B cell (primary cell): Measurements from ENCODE around the gene METTL21C. TPM values are rescaled to one million over a fixed set of nuclear protein-coding genes. Genes with fewer than 3 reads are reported as not detected.

Experiments used
- ATAC-seq: fragments of 200-7000 bp; cut with Tn5 transposase; one replicate; pipeline ENCODE4 v1.10.0; 2021; ENCODE audit warnings: low read depth, mild to moderate bottlenecking, moderate number of reproducible peaks, moderate library complexity
- CTCF ChIA-PET: fragments of 350-600 bp; sonication (Branson Sonifier 250); formaldehyde crosslinking; loops from one replicate; lab custom pipeline; 2021; ENCODE audit warnings: antibody characterized with exemption, inconsistent platforms; lab: Charles Lee
- POLR2A ChIA-PET: fragments of 350-600 bp; sonication (Branson Sonifier 250); formaldehyde crosslinking; loops from one replicate; lab custom pipeline; 2021; ENCODE audit warnings: antibody characterized with exemption; lab: Charles Lee
- DNase-seq: peaks from one replicate; pipeline ENCODE4 v3.0.0; 2013
- H2AFZ ChIP-seq: 2 replicates; pipeline ENCODE4 v1.6.1; 2012; ENCODE audit warnings: mild to moderate bottlenecking, low read depth, low read length; ENCODE audit not compliant: insufficient read depth, poor library complexity, severe bottlenecking
- H3K27ac ChIP-seq, 2 donors: 1 replicate in 1 of 2; 2 replicates in 1 of 2; pipeline ENCODE4 v1.5.1; 2012 to 2013; ENCODE audit warnings: low read length in 2 of 2, mild to moderate bottlenecking in 2 of 2, moderate library complexity in 1 of 2
- H3K27me3 ChIP-seq, 4 experiments: fragments of 200-600 bp in 1 of 4; sonication (generic) in 1 of 4; replicated peaks in 1 of 4; 1 replicate in 2 of 4; 2 replicates in 2 of 4; pipeline versions ENCODE4 v1.6.1 to v1.7.0; 2013 to 2016; ENCODE audit warnings: low read length in 3 of 4, mild to moderate bottlenecking in 2 of 4, mixed read lengths in 1 of 4, moderate library complexity in 1 of 4; ENCODE audit not compliant: insufficient read depth in 4 of 4, control insufficient read depth in 3 of 4; ENCODE audit errors: control extremely low read depth in 1 of 4
- H3K36me3 ChIP-seq, 2 experiments: replicated peaks in 1 of 2; 1 replicate in 1 of 2; 2 replicates in 1 of 2; pipeline versions ENCODE4 v1.6.1 to v1.7.1; 2013; ENCODE audit warnings: low read length in 1 of 2; ENCODE audit not compliant: insufficient read depth in 2 of 2, control insufficient read depth in 1 of 2; ENCODE audit errors: control extremely low read depth in 1 of 2, extremely low read depth in 1 of 2
- H3K4me1 ChIP-seq, 2 donors: fragments of 200-600 bp in 1 of 2; sonication (generic) in 1 of 2; 1 replicate in 1 of 2; 2 replicates in 1 of 2; pipeline versions ENCODE4 v1.5.1 to v1.6.1; 2013 to 2017; ENCODE audit warnings: low read length in 2 of 2; ENCODE audit not compliant: control insufficient read depth in 2 of 2, insufficient read depth in 2 of 2
- H3K4me2 ChIP-seq: replicated peaks from 2 replicates; pipeline ENCODE3; 2012; ENCODE audit warnings: mild to moderate bottlenecking, low read depth, low read length; ENCODE audit not compliant: poor library complexity, severe bottlenecking
- H3K4me3 ChIP-seq, 5 experiments: fragments of 200-600 bp in 1 of 5; sonication (generic) in 1 of 5; 1 replicate in 3 of 5; 2 replicates in 2 of 5; pipeline versions ENCODE4 v1.5.1 to v1.7.0; 2011 to 2016; ENCODE audit warnings: low read length in 4 of 5, mild to moderate bottlenecking in 4 of 5, low read depth in 2 of 5, control low read depth in 1 of 5, moderate library complexity in 1 of 5; ENCODE audit not compliant: insufficient read depth in 1 of 5; ENCODE audit errors: control extremely low read depth in 1 of 5, extremely low read depth in 1 of 5
- H3K79me2 ChIP-seq: fragments of 200-600 bp; sonication (generic); one replicate; pipeline ENCODE4 v1.6.0; 2016; ENCODE audit warnings: low read length; ENCODE audit not compliant: control insufficient read depth, insufficient read depth
- H3K9ac ChIP-seq: fragments of 200-600 bp; sonication (generic); 2 replicates; pipeline ENCODE4 v1.6.1; 2017; ENCODE audit warnings: mild to moderate bottlenecking, low read length, moderate library complexity
- H3K9me3 ChIP-seq, 3 donors: one replicate each; pipeline versions ENCODE4 v1.6.1 to v1.7.1; 2013; ENCODE audit warnings: low read length in 2 of 3; ENCODE audit not compliant: control insufficient read depth in 2 of 3, insufficient read depth in 1 of 3; ENCODE audit errors: control extremely low read depth in 1 of 3
- H4K20me1 ChIP-seq: 2 replicates; pipeline ENCODE4 v1.6.0; 2012; ENCODE audit warnings: mild to moderate bottlenecking, low read length; ENCODE audit not compliant: insufficient read depth, control insufficient read depth, poor library complexity, severe bottlenecking
- H3K27ac Mint-ChIP-seq: one replicate; pipeline ENCODE4 v1.8.0; 2021; ENCODE audit warnings: mixed read lengths
- H3K27me3 Mint-ChIP-seq: one replicate; pipeline ENCODE4 v1.8.0; 2021; ENCODE audit warnings: mixed read lengths
- H3K4me1 Mint-ChIP-seq: one replicate; pipeline ENCODE4 v1.8.0; 2021; ENCODE audit warnings: mixed read lengths
- H3K4me3 Mint-ChIP-seq: one replicate; pipeline ENCODE4 v1.8.0; 2021; ENCODE audit warnings: mixed read lengths
- H3K9me3 Mint-ChIP-seq: one replicate; pipeline ENCODE4 v1.8.0; 2022; ENCODE audit warnings: mixed read lengths; ENCODE audit not compliant: insufficient read depth
- CTCF ChIP-seq: fragments of 200-600 bp; IDR thresholded peaks from one replicate; pipeline ENCODE4 v1.8.0; 2022; ENCODE audit warnings: antibody characterized with exemption, mild to moderate bottlenecking
- EZH2 ChIP-seq: IDR thresholded peaks from 2 replicates; pipeline ENCODE4 v1.6.1; 2012; ENCODE audit warnings: borderline replicate concordance, low read depth, mild to moderate bottlenecking, moderate library complexity, low read length; ENCODE audit not compliant: insufficient read depth, poor library complexity, severe bottlenecking
- whole genome bisulfite sequencing: methylation state at CpG from one replicate; pipeline ENCODE4 v1.1.5; 2013; ENCODE audit warnings: missing lambda C conversion rate; ENCODE audit not compliant: insufficient coverage; 5-methylcytosine and 5-hydroxymethylcytosine counted together
- intact Hi-C: fragments of 100-400 bp; cut with micrococcal nuclease; formaldehyde crosslinking; loops from one replicate; pipeline ENCODE4 v1.10.0; 2022
- polyA plus RNA-seq: library from polyadenylated mRNA; depleted of rRNA; stranded (reverse); fragments of >200 nt; gene quantifications from 2 replicates; pipeline ENCODE4 v1.2.3, GENCODE V29; 2012
- total RNA-seq, 2 donors: library from RNA; stranded (reverse); fragments of 120-200 nt in 1 of 2; gene quantifications; 1 replicate in 1 of 2; 2 replicates in 1 of 2; pipeline versions ENCODE4 v1.2.3 to v1.2.4, GENCODE V29; 2013 to 2022

METTL21C gene
- total and polyA plus RNA-seq, 2 donors (not counting 1 experiment from before 2014, with no cell fraction given) = not detected

GRCh38 chr13:102698649-102698980 lies 3.8 kb upstream of the METTL21C start:
- Mint-ChIP-seq H3K4me1 (no peaks in the 10 kb centered on the region), H3K27me3 (peaks cover 44% of the 10 kb centered on the region), H3K9me3 (peaks cover 4% of the 10 kb centered on the region), H3K4me3 (no peak overlapping the region), H3K27ac (no peak overlapping the region)
- no peak overlapping the region for H3K27ac ChIP-seq
- H3K27me3 ChIP-seq = peaks cover 0 to 5% (median 0%) of the 10 kb centered on the region in 4 experiments
- CTCF ChIA-PET = interaction anchor here (1.4 kb wide), 1 partner anchor 18 kb away, joined by 3 read pairs; no protein-coding TSS in a partner anchor
- no peak for ATAC-seq
- intact Hi-C loops = no loop called here
- H2AFZ ChIP-seq = no peak overlapping the region
- no peak for DNase-seq
- H3K9ac ChIP-seq = no peak overlapping the region
- peaks cover 0 to 9% (median 0%) of the 10 kb centered on the region in 3 donors for H3K9me3 ChIP-seq
- no peaks in the 10 kb centered on the region for H3K36me3 ChIP-seq
- no peak overlapping the region for H3K4me3 ChIP-seq
- TF ChIP-seq CTCF = no peak
- no peak for TF ChIP-seq EZH2
- H3K4me2 ChIP-seq = no peak overlapping the region
- 100% methylated on average over 2 of the region's 2 CpGs for WGBS
- no peaks in the 10 kb centered on the region for H4K20me1 ChIP-seq
- no peaks in the 10 kb centered on the region for H3K4me1 ChIP-seq
- POLR2A ChIA-PET = no interaction called here
- no peaks in the 10 kb centered on the region for H3K79me2 ChIP-seq

DNA sequence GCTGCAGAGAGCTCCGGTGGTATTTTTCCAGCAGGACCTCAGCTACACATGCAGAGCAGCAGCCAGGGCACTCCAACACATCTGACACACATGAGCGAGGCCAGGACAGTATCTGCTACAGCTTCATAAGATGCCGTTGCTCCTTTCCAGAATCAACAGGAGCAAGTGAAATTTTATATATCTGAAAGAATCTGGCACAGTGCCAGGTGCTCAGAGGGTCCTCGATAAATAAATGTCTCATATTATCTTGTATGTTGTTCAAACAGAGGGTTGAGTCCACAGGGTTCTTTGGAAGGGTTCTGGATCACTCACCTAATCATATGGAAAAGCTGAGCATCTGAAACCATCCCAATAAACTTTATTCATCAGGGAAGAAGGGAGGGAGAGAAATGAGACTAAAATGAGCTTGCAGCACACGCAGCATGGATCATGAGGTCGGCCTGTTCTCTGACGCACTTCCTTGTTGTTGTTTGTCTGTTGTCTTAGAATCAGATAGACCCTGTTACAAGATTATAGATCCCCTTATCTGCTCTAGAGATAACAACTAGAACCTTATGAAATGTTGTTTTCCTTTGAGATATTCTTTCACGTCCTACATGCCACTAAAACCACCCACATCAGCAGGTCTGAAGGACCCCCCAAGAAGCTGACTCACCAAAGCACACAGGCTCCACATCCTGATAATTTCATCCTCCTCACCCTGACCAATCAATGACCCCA lies 3.2 kb upstream of the METTL21C start:
- Mint-ChIP-seq H3K9me3 (peaks cover 4% of the 10 kb centered on the region), H3K4me3 (no peak overlapping the region), H3K27ac (no peak overlapping the region), H3K27me3 (peaks cover 48% of the 10 kb centered on the region), H3K4me1 (no peaks in the 10 kb centered on the region)
- no peaks in the 10 kb centered on the region for H4K20me1 ChIP-seq
- H3K4me1 ChIP-seq = no peaks in the 10 kb centered on the region
- ChIA-PET POLR2A (no interaction called here), CTCF (interaction anchor here (1.4 kb wide), 1 partner anchor 19 kb away, joined by 3 read pairs; no protein-coding TSS in a partner anchor)
- TF ChIP-seq EZH2 (no peak), CTCF (no peak)
- no peak for DNase-seq
- no peak overlapping the region for H3K4me3 ChIP-seq
- no peak overlapping the region for H3K9ac ChIP-seq
- intact Hi-C loops = no loop called here
- H3K9me3 ChIP-seq = peaks cover 0 to 9% (median 0%) of the 10 kb centered on the region in 3 donors
- H3K27me3 ChIP-seq = peaks cover 0 to 7% (median 0%) of the 10 kb centered on the region in 4 experiments
- 80% methylated on average over 1 of the region's 8 CpGs for WGBS
- H2AFZ ChIP-seq = no peak overlapping the region
- no peaks in the 10 kb centered on the region for H3K79me2 ChIP-seq
- H3K36me3 ChIP-seq = no peaks in the 10 kb centered on the region
- H3K27ac ChIP-seq = no peak overlapping the region
- ATAC-seq = no peak
- H3K4me2 ChIP-seq = no peak overlapping the region
